Panc1 (cell line): ENCODE measurements around the gene ZMAT3. TPM values are rescaled to one million over a fixed set of nuclear protein-coding genes. Genes with fewer than 3 reads are reported as not detected.

ENCODE experiments used
- ATAC-seq: fragments of 200-7000 bp; cut with Tn5 transposase; 2 replicates; pipeline ENCODE4 v1.9.1; 2020; ENCODE audit warnings: mild to moderate bottlenecking, moderate library complexity
- BruUV-seq: library from RNA; stranded (reverse); fragments of 400-500 nt; replicated peaks from 2 replicates; lab custom pipeline; 2021; lab: Mats Ljungman, UMichigan
- CTCF ChIA-PET: fragments of 300-600 bp; sonication (Branson Sonifier 250); formaldehyde crosslinking; loops from one replicate; lab custom pipeline; 2022; ENCODE audit warnings: antibody characterized with exemption; lab: Charles Lee
- POLR2A ChIA-PET: fragments of 300-600 bp; sonication (Branson Sonifier 250); formaldehyde crosslinking; loops from one replicate; lab custom pipeline; 2022; ENCODE audit warnings: antibody characterized with exemption; lab: Charles Lee
- DNase-seq: peaks from one replicate; pipeline ENCODE4 v3.0.0-alpha.2; 2010; ENCODE audit warnings: low read depth, low spot score
- H3K27ac ChIP-seq: 2 replicates; pipeline ENCODE4 v1.5.1; 2011; ENCODE audit warnings: mild to moderate bottlenecking, low read length, inconsistent platforms
- H3K27me3 ChIP-seq: fragments of 200-500 bp; sonication (Bioruptor generic); 2 replicates; pipeline ENCODE4 v1.6.0; 2014; ENCODE audit warnings: low read length, inconsistent platforms; ENCODE audit not compliant: control insufficient read depth, insufficient read depth
- H3K36me3 ChIP-seq: fragments of 200-500 bp; sonication (Bioruptor generic); 2 replicates; pipeline ENCODE4 v1.5.1; 2014; ENCODE audit warnings: inconsistent platforms, mild to moderate bottlenecking, low read length, moderate library complexity; ENCODE audit not compliant: control insufficient read depth, insufficient read depth
- H3K4me1 ChIP-seq: 2 replicates; pipeline ENCODE4 v1.5.1; 2011; ENCODE audit warnings: inconsistent platforms, mild to moderate bottlenecking, low read length, moderate library complexity; ENCODE audit not compliant: control insufficient read depth, insufficient read depth
- H3K4me3 ChIP-seq, 2 experiments: 2 replicates each; pipeline ENCODE4 v1.5.1; 2011 to 2012; ENCODE audit warnings: low read depth in 2 of 2, low read length in 2 of 2, mild to moderate bottlenecking in 2 of 2, inconsistent platforms in 1 of 2, moderate library complexity in 1 of 2
- H3K9me3 ChIP-seq: fragments of 200-500 bp; sonication (Bioruptor generic); 2 replicates; pipeline ENCODE4 v1.5.1; 2014; ENCODE audit warnings: low read depth, mild to moderate bottlenecking, inconsistent platforms, low read length, moderate library complexity; ENCODE audit not compliant: control insufficient read depth, insufficient read depth
- POLR2AphosphoS5 ChIP-seq: IDR thresholded peaks from 2 replicates; pipeline ENCODE4 v1.6.1; 2012; ENCODE audit warnings: mild to moderate bottlenecking, low read depth, low read length, moderate library complexity
- SIN3A ChIP-seq: IDR thresholded peaks from 2 replicates; pipeline ENCODE4 v1.6.1; 2012; ENCODE audit warnings: low read depth, mild to moderate bottlenecking, low read length, moderate library complexity, borderline replicate concordance; ENCODE audit not compliant: insufficient read depth
- TCF7L2 ChIP-seq: IDR thresholded peaks from 2 replicates; pipeline ENCODE4 v1.6.1; 2011; ENCODE audit warnings: mild to moderate bottlenecking, low read depth, low read length, inconsistent platforms
- in situ Hi-C: cut with HindIII; loops from 2 replicates; pipeline ENCODE4 v1.10.0; 2016; ENCODE audit warnings: low sequenced_read_pairs, low pct_unique_long_range_greater_than_20kb
- intact Hi-C: fragments of 100-400 bp; cut with micrococcal nuclease; formaldehyde crosslinking; loops from one replicate; pipeline ENCODE4 v1.10.0; 2022; ENCODE audit not compliant: unreplicated experiment
- total RNA-seq: library from RNA; stranded (reverse); gene quantifications from one replicate; pipeline ENCODE4 v1.2.1, GENCODE V29; 2021; ENCODE audit not compliant: unreplicated experiment
- TF ChIP-seq, protein P1 (sequence below), 2 experiments: IDR thresholded peaks; 2 replicates each; pipeline ENCODE4 v1.6.1; 2011 to 2012; ENCODE audit warnings: low read depth in 2 of 2, control low read depth in 1 of 2, low read length in 1 of 2, mild to moderate bottlenecking in 1 of 2, moderate library complexity in 1 of 2; ENCODE audit not compliant: insufficient read depth in 1 of 2
- TF ChIP-seq, protein P2 (sequence below): fragments of 450-650 bp; IDR thresholded peaks from 2 replicates; pipeline ENCODE4 v1.5.1; 2017; ENCODE audit warnings: mild to moderate bottlenecking

The ZMAT3 gene
- total RNA-seq, 1 experiment from 2014 or later = 14.6 TPM

DNA sequence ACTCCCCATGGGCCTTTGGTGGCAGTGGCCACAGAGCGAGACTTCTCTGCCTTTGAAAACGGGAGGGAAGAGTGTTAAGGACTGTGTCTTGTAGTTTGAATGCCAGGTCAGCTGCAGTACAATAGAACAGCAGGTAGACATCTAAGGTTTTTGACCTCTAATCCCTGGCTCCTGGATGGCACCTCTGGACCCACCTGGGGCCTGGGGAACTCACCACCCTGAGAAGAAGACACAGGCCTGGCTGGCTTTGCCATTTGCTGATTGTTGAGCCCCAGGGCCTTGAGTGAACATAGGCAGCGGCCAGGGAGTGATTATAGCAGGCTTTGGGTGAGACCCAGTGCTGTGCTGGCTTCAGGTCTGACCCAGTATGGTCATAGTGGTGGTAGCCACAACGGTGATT is 66.4 kb downstream of the ZMAT3 start:
- POLR2A ChIA-PET = no interaction called here
- BruUV-seq = no TSS peak
- CTCF ChIA-PET = no interaction called here
- Histone ChIP-seq H3K36me3 (no peaks in the 10 kb centered on the region), H3K9me3 (no peaks in the 10 kb centered on the region), H3K4me1 (no peaks in the 10 kb centered on the region), H3K27me3 (no peaks in the 10 kb centered on the region), H3K27ac (no peak overlapping the region), H3K4me3 (no peak overlapping the region)
- intact Hi-C loops = no loop called here
- TF ChIP-seq POLR2AphosphoS5 (no peak), TCF7L2 (no peak), SIN3A (no peak)
- TF ChIP-seq, protein P1, sequence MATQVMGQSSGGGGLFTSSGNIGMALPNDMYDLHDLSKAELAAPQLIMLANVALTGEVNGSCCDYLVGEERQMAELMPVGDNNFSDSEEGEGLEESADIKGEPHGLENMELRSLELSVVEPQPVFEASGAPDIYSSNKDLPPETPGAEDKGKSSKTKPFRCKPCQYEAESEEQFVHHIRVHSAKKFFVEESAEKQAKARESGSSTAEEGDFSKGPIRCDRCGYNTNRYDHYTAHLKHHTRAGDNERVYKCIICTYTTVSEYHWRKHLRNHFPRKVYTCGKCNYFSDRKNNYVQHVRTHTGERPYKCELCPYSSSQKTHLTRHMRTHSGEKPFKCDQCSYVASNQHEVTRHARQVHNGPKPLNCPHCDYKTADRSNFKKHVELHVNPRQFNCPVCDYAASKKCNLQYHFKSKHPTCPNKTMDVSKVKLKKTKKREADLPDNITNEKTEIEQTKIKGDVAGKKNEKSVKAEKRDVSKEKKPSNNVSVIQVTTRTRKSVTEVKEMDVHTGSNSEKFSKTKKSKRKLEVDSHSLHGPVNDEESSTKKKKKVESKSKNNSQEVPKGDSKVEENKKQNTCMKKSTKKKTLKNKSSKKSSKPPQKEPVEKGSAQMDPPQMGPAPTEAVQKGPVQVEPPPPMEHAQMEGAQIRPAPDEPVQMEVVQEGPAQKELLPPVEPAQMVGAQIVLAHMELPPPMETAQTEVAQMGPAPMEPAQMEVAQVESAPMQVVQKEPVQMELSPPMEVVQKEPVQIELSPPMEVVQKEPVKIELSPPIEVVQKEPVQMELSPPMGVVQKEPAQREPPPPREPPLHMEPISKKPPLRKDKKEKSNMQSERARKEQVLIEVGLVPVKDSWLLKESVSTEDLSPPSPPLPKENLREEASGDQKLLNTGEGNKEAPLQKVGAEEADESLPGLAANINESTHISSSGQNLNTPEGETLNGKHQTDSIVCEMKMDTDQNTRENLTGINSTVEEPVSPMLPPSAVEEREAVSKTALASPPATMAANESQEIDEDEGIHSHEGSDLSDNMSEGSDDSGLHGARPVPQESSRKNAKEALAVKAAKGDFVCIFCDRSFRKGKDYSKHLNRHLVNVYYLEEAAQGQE (IDR thresholded peaks at IDR 0.05; ENCODE audit: insufficient read depth in 1 of 2, low read depth in 2 of 2, low read length in 1 of 2) = no peak
- TF ChIP-seq, protein P2, sequence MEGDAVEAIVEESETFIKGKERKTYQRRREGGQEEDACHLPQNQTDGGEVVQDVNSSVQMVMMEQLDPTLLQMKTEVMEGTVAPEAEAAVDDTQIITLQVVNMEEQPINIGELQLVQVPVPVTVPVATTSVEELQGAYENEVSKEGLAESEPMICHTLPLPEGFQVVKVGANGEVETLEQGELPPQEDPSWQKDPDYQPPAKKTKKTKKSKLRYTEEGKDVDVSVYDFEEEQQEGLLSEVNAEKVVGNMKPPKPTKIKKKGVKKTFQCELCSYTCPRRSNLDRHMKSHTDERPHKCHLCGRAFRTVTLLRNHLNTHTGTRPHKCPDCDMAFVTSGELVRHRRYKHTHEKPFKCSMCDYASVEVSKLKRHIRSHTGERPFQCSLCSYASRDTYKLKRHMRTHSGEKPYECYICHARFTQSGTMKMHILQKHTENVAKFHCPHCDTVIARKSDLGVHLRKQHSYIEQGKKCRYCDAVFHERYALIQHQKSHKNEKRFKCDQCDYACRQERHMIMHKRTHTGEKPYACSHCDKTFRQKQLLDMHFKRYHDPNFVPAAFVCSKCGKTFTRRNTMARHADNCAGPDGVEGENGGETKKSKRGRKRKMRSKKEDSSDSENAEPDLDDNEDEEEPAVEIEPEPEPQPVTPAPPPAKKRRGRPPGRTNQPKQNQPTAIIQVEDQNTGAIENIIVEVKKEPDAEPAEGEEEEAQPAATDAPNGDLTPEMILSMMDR = no peak
- in situ Hi-C loops = no loop called here
- no peak for ATAC-seq
- DNase-seq = no peak

DNA sequence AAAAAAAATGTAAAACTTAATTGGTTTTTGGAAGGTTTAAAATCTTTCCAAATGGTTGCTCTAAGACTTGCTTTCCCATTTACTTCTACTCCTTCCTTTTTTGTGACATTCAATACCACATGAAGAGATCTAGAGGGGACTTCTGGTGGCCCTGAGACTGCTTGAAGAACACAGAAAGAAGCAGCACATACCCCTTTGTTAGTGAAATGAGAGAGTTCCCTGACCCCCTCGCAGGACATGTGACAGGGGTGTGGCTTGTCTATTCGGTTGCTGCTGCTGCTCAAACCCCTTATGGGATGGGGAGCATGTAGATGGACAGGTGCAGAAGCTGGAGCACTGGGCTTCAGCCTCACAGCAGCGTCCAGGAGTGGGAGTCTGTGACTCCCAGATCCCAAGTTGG is 71.0 kb downstream of the ZMAT3 start:
- intact Hi-C loops (no loop called here), in situ Hi-C loops (no loop called here)
- TF ChIP-seq POLR2AphosphoS5 = no peak
- TF ChIP-seq TCF7L2 = no peak
- TF ChIP-seq, protein P2 = no peak
- no peak overlapping the region for H3K27ac ChIP-seq
- no peaks in the 10 kb centered on the region for H3K36me3 ChIP-seq
- H3K9me3 ChIP-seq = no peaks in the 10 kb centered on the region
- ATAC-seq (no peak), DNase-seq (no peak)
- H3K4me1 ChIP-seq = no peaks in the 10 kb centered on the region
- H3K4me3 ChIP-seq = no peak overlapping the region
- CTCF ChIA-PET = no interaction called here
- H3K27me3 ChIP-seq = no peaks in the 10 kb centered on the region
- no TSS peak for BruUV-seq
- POLR2A ChIA-PET = no interaction called here
